ENCODE results near the gene LRRC56. TPM values are rescaled to one million over a fixed set of nuclear protein-coding genes. Genes with fewer than 3 reads are reported as not detected.

LRRC56 gene
- total RNA-seq, 4 donors from 2014 or later: 2.3 to 8.4 (median 3.1) TPM

DNA sequence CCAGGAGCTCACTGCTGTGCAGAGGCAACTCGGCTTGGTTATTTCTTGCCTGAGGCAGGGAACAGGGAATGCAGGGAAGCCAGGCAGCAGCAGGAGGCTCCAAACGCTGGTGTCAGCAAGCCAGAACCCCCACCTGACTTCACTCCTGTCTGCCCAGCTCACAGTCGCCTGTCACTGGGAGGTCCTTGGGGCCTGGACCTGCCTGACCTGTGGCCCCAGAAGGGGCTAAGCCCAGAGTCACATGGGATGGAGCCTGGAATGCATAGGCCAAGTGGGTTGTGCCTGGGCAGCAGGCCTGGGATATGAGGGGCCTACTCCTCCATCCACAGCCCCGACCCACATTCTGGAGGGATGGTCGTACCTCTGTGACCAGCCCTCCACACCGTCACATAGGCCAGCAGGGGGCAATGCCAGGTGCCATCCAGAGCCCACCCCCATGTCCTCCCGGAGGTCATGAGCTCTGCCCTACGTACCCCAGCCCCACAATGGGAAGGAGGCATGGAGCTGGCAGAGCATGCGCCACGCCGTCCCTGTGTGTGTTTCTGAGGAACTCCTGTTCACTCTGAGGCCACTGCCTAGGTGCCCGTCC lies 28.7 kb downstream of the LRRC56 start:
- no peak overlapping the region for H3K27ac ChIP-seq
- in situ Hi-C loops (cut with MboI; ENCODE audit: low pct_ligation_motif_present in 1 of 4, low pct_unique_long_range_greater_than_20kb in 1 of 4, low sequenced_read_pairs in 3 of 4): no loop called here
- intact Hi-C loops (cut with DNase I; ENCODE audit: low total_unique reads): no loop called here

DNA sequence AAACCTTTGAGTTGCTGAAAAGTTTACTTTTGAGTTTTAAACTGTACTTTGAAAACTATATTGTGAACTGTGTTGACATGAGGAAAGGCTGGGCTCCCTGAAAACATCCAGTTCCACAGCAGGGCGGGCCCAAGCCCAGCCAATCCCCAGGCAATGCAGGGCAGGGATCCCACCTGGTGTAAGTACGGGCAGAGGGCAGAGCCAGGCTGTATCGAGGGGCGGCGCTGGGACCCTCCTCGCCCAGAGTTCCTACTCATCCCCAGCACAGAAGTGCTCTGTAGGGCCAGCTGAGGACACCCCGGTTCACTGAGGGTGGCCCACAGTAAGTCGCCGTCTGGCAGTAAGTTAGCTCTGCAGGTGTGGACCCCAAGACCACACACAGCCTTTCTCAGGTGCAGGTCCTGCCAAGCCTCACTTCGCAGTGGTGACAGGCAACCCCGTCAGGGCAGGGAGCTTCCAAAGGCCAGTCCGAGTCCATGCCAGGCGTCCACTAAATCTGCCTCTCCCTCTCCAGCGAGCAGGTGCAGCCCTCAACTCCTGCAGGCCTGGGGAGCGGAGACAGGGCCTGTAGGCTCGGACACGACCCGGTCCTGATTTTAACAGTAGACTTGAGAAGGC lies 29.8 kb downstream of the LRRC56 start:
- Histone ChIP-seq H3K4me1 (peaks cover 9 to 28% (median 23%) of the 10 kb centered on the region in 4 donors), H3K36me3 (no peaks in the 10 kb centered on the region), H3K27ac (peak overlapping the region; percentile 85 to 94 (median 91)), H3K9me3 (no peaks in the 10 kb centered on the region), H3K4me3 (peak overlapping the region in 2 of 4 donors; percentile 57 to 58), H3K27me3 (no peaks in the 10 kb centered on the region)
- in situ Hi-C loops (cut with MboI; ENCODE audit: low pct_ligation_motif_present in 1 of 4, low pct_unique_long_range_greater_than_20kb in 1 of 4, low sequenced_read_pairs in 3 of 4): no loop called here
- WGBS, 2 donors (ENCODE audit: low coverage in 1 of 2): 91% methylated on average over 18 of the region's 18 CpGs; no CpG with 5 or more reads in 1 of the 2 donors
- DNase-seq: no peak
- intact Hi-C loops (cut with DNase I; ENCODE audit: low total_unique reads): no loop called here
- TF ChIP-seq CTCF (IDR thresholded peaks at IDR 0.05): no peak
- TF ChIP-seq POLR2A (IDR thresholded peaks at IDR 0.05): no peak
- no peak for TF ChIP-seq POLR2AphosphoS5 (IDR thresholded peaks at IDR 0.05)
- no peak for TF ChIP-seq EP300 (IDR thresholded peaks at IDR 0.05; ENCODE audit: low read depth)

More for the DNA sequence above, 28.7 kb downstream of the LRRC56 start:
- no peak overlapping the region for H3K4me3 ChIP-seq
- no peak for TF ChIP-seq EP300 (IDR thresholded peaks at IDR 0.05; ENCODE audit: low read depth)
- TF ChIP-seq POLR2AphosphoS5 (IDR thresholded peaks at IDR 0.05): peak in 1 of 3 donors; percentile 4
- no peak for TF ChIP-seq CTCF (IDR thresholded peaks at IDR 0.05)
- TF ChIP-seq POLR2A (IDR thresholded peaks at IDR 0.05): peak; percentile 27
- H3K9me3 ChIP-seq: no peaks in the 10 kb centered on the region
- WGBS, 2 donors (ENCODE audit: low coverage in 1 of 2): 84% methylated on average over 10 of the region's 12 CpGs; no CpG with 5 or more reads in 1 of the 2 donors
- DNase-seq: no peak
- peaks cover 17 to 37% (median 32%) of the 10 kb centered on the region in 4 donors for H3K4me1 ChIP-seq
- H3K27me3 ChIP-seq: no peaks in the 10 kb centered on the region
- no peaks in the 10 kb centered on the region for H3K36me3 ChIP-seq

GRCh38 chr11:567629-568292 lies 30.4 kb downstream of the LRRC56 start:
- in situ Hi-C loops (cut with MboI; ENCODE audit: low pct_ligation_motif_present in 1 of 4, low pct_unique_long_range_greater_than_20kb in 1 of 4, low sequenced_read_pairs in 3 of 4) (no loop called here), intact Hi-C loops (cut with DNase I; ENCODE audit: low total_unique reads) (no loop called here)
- Histone ChIP-seq H3K4me1 (peaks cover 7 to 22% (median 19%) of the 10 kb centered on the region in 4 donors), H3K9me3 (no peaks in the 10 kb centered on the region), H3K27ac (peak overlapping the region; percentile 85 to 94 (median 91)), H3K27me3 (no peaks in the 10 kb centered on the region), H3K4me3 (peak overlapping the region; percentile 56 to 78 (median 58)), H3K36me3 (no peaks in the 10 kb centered on the region)
- no peak for TF ChIP-seq CTCF (IDR thresholded peaks at IDR 0.05)
- TF ChIP-seq POLR2A (IDR thresholded peaks at IDR 0.05): no peak
- no peak for TF ChIP-seq POLR2AphosphoS5 (IDR thresholded peaks at IDR 0.05)
- no peak for TF ChIP-seq EP300 (IDR thresholded peaks at IDR 0.05; ENCODE audit: low read depth)
- no peak for DNase-seq
- 30% methylated on average over 31 of the region's 41 CpGs; no CpG with 5 or more reads in 1 of the 2 donors for WGBS, 2 donors (ENCODE audit: low coverage in 1 of 2)

All from transverse colon (tissue), 4 donors.